ENCODE measurements around the gene IL12RB2.

GRCh38 chr1:67316180-67316902, 8.7 kb downstream of the IL12RB2 start:
- TF ChIP-seq CTCF (IDR thresholded peaks at IDR 0.05) = no peak
- no peak for TF ChIP-seq EZH2 (IDR thresholded peaks at IDR 0.05; ENCODE audit: borderline replicate concordance, insufficient read depth, low read depth, low read length, poor library complexity, severe bottlenecking)
